ENCODE data around the gene BAIAP2.

Gene BAIAP2

DNA sequence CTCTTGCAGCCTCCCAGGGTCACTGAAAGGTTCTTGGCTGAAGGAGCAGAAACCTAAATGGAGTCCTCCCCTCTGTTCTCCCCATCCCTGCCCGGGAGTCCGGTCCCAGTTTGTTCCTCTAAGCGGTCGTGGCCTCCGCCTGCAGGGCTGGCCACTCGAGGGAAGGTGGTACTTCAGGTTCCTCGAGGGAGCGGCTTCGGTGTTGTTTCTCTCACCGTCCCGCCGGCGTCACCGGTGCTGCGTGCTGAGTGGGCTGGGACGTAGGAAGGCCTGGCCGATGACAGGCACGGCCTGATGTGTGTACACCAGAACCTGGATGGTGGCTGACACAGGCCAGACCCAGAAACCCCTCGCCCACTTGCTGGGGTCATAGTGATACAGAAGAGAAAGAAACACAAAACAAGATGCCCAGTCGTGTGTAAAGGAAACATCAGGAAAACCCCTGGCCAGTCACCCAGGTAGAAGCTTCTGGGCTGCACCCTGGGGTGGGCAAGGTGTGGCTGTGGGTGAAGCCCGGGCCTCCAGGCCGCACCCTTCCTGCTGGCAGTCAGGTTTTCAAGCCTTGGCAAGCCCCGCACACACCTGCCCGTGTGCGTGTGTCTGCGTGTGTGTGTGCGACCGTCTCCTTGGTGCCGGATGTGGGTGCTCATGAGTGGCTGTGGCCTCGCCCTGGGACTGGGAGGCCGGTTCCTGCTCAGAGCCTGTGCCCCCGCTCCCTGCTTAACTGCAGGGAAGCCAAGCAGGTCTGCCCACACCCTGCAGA lies 52.0 kb downstream of the BAIAP2 start:
- DNase-seq (ENCODE audit: low spot score): no peak

DNA sequence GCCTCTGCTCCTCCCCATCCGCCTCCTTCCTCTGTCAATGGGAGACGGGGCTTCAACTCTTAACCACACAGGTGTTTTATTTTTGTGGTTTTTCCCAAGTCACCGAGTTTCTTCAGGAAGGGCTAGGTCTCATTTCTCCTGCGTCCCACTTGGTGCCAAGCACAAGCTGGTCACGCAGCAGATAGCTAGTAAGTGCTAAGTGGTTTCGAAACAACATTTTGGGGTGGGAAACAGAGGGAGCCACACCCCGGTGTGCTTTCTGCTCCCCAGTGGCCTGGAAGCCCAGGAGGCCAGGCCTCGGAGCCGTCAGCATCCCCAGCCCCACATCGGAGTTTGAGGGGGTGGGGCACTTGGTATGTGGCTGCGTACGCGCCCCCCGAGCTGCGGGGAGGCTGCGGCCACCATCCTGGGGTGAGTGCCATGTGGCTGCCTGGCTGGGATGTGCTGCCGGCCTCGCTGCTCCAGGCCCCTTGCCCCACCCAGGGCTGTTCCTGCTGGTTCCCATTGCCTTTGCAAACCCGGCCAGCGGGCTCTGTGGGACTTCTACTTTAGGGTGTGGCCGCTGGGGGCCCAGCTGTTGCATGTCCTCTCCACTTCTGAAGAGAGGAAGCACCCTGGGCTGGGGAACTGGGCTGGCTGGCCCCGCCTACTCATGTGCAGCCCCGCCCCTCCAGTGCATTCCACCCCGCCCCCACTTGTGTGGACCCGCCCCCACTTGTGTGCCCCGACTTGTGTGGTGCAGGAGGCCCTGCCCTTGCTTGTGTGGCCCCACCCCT lies 55.6 kb downstream of the BAIAP2 start:
- DNase-seq (ENCODE audit: low spot score): peak; percentile 67

DNA sequence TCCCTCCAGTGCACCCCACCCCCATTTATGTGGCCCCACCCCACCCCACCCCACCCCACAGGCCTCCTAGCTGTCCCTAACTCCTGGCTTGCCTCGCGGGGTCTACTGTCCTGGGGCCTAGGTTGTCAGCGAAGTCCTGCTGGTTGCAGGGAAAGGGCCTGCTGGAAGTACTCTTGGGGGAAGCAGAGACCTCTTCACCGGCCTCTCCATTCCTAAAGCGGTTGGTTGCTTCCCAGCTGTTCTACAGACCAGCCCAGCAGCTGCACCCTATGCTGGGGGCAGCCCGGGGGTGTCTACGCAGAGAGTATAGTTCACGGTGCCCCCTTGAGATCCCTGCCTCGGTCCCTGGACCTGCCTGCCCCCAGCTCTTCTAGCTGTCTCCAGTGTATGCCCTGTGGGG lies 56.2 kb downstream of the BAIAP2 start:
- no peak for DNase-seq (ENCODE audit: low spot score)

DNA sequence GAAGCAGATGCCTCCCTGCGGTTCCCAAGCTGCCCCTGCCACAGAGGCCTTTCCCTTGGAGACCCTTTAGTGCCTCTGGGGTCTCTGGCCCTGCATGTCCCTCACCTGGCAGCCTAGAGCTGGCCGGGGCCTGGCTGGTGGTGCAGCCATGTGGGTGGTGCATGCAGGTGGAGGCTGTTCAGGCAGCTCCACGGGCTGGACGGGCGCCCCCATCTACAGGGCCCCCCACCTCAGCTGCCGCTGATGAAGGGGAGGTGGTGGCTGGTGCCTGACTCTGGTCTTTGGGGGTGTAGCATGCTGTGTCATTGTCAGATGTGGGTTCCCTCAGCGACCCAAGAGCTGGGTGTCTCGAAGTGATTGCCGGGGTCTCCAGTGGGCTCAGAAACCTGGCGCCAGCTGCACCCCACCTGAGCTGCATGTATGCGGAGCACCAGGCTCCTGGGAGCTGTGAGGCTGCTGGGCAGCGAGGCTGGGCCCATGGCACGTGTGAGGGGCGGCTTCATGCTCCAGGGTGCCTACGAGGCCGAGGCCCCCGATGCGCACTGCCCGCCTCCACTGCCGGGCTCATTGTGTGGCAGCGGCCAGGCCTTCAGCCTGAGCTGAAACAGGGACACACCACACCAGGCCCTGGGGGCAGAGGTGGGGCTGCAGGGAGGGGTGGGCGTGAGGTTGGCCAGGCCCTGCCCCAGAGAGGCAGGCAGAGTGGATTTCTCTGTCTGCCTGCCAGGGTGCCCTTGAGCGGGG lies 57.0 kb downstream of the BAIAP2 start:
- DNase-seq (ENCODE audit: low spot score): no peak

DNA sequence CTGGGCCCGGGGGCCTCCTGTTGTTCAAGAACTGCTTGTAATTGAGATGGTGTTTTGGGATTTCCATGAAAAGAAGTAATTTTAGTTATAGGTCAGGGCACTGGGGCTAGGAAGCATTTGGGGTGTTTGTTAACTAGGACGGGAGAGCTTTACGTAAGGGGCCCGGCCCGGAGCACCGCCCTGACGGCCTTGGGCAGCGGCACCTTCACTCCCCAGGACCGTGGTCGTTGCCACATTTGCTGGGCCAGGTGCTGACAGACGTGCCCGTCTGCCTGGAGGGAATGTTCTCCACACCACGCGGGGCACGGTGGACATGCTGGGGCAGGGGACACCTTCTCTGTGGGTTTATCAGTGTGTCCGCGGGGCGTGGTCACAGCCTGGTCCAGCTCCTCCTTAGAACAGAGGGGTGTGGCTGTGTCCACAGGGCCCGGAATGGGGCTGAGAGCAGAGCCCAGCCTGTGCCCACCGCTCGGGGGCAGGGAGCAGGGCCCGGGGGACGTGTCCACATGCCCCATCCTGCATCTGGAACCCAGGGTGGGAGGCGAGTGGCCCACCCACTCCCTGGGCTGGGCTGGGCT lies 57.7 kb downstream of the BAIAP2 start:
- DNase-seq (ENCODE audit: low spot score): no peak

DNA sequence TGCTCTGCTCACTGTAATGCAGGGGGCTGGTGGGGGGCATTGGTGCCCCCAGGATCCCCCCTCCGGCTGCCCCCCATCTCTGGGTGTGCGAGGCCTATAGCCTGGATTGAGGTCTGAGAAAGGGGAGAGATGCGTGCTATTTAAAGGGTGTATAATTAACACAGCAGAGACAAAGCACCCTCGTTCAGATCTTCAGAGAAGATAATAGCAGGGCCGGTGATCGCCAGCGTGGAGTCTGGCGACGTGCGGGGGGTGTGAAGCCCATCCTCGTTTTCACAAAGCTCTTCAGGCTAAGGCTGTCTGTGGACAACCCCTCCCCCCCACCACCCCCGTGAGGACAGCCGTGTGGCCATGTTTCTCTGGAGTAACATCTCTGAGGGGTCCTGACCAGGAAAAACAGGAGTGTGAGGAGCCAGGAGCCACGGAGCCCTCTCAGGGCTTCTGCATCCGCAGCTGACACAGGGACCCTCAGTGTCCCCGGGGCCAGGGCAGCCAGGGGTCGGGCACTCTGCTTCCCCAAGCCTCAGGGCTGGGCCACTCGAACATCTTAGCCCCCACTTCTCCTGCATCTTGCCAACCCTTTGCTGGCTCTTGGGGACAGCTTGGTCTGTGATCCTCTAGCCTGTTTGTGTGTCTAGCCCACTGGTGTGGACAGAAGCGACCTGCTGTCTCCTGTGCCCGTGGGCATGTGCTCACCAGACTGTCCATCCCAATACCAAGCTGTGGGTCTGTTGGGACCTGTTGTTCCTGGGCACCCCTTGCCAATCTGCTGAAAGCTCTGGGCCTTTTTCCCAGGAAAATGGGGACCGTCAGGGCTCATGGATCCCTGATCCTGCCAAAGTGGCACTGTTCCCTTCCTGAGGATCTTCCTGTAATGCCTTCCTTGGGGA lies 58.9 kb downstream of the BAIAP2 start:
- DNase-seq (ENCODE audit: low spot score): no peak

DNA sequence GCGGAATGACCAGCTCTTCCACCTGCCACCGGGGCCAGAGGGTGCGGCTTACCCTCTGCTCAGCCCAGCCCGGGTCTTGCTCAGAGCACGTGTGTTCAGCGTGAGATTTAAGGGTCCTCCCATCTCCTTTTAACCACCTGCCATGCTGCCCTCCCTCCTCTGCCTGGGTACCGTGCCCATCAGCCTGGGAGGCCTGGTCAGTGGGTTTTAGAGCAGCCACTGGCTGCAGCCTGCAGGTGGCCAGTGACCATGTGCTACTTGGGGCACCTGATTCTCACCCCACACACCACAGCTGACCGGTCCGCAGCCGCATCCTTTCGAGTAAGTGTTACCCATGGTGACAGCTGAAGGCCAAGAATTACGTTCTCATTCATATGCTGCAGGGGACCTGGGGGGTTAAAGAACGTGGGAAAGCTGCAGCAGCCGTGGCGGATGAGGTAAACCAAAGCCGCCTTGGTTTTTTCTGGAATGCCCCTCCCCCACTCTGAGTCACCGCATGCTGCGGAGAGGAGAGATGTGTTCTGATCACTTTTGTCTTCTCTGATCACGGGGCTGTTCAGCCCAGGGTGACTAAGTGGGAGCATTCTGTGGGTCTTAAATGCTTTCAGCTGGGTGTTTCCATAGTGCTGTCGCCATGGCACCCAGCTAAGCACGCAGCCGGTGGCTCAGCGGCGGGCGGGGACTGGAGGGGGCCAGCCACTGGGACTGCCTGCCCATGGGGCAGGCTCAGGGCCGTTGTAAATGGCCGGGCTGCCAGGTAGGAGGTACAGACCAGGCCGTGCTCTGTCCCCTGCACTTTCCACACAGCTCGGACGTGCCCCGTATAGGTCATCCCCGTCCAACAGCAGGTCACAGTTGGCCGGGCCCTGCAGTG lies 59.8 kb downstream of the BAIAP2 start:
- DNase-seq (ENCODE audit: low spot score): peak; percentile 98

DNA sequence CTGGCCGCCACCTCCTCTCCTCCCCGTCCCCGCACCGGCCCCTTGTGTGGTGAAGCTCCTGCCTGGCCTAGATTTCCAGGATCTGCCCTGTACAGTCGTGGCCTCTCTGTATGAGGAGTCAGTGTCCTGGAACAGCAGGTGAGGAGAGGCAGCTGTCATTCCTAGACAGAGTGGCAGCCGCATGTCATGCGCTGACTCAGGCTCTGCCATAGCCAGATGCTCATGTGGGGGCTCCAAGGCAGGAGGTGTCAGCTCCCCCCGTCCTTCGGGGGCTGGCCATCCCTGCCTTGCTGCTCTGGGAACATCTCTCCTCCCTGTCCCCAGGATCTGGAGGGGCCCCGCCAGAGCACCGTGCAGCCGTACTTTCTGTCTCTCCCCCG lies 60.4 kb downstream of the BAIAP2 start:
- no peak for DNase-seq (ENCODE audit: low spot score)

DNA sequence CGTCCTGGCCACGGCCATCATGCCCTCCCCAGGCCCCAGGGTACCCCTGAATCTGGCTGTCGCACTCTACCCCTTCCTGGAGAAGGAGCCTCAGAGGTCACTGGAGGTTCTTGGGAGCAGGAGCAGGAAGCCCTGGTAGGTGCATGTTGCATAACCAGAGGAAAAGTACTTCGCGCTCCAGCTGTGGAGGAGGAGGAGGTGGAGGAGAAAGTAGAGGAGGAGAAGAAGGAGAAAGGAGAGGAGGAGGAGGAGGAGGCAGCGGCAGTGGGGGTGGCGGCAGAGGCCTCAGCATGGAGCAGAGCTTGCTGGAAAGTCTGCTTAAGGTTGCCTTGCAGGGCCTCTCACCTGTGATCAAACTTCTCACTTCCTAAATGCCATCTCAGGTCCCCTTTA lies 61.8 kb downstream of the BAIAP2 start:
- no peak for DNase-seq (ENCODE audit: low spot score)

DNA sequence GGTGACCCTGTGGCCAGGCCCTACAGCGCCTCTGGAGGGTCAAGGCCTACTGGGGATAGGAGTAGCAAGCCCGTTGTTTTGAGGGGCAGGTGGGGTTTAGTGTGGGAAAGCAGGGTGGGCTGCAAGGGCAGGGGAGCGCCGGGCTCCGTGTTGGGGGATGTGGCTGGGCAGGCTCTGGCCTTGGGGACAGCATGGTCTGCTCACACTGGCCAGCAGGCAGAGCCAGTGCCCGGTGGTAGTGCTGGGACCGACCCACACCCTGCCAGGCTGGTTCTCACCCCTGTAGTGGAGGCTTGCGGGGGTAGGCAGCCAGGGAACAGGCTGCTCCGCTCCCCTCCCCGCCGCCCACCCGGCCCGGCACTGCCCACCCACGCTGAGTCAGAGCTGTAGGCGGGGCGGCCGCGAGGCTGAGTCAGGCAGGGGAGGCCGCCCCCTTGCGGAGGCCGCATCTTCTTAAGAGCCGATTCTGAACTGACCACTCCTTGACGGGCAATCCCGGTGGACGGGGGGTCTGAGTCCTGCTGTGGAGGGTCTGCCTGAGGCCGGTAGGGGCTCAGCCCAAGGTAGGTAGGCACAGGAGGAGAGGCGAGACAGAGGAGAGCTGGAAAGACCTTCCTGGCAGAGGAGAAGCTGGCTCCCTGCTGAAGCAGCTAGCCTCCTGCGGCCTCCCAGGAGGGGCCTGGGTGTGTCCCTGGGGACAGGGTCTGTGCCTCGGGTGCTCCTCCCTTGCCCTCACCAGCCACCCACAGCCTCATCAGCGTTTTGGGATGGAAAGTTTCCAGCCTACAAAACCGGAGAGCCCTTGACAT lies 62.4 kb downstream of the BAIAP2 start:
- peak; percentile 92 for DNase-seq (ENCODE audit: low spot score)

DNA sequence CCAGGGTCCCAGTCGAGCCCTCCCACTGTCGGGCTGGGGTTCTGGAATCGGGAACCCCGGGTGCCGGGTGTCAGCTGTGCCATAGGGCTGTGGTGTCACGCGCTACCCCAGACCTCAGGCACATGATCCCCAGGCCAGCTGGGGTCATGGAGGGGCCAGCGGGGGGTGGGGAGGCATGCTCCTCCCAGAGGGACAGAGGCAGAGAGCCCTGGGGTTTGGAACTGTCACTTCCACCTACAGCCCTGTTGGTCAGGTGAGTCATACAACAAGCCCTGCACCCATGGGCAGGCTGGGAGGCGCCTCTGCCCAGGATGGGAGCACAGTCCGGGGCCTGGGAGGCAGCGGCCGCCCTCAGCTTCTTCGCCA lies 63.0 kb downstream of the BAIAP2 start:
- peak; percentile 55 for DNase-seq (ENCODE audit: low spot score)

DNA sequence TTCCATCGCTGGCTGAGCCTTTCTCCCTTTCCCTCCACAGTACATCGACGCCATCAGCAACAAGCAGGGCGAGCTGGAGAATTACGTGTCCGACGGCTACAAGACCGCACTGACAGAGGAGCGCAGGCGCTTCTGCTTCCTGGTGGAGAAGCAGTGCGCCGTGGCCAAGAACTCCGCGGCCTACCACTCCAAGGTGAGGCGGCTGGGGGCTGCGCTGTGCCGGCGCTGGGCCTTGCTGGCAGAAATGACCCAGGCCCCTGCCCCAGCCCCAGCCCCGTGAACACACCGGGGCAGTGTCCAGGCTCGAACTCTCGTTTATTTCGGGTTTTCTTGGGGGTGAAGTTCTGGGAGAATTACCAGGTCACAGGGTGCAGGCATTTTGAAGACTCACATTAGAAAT lies 64.9 kb downstream of the BAIAP2 start:
- no peak for DNase-seq (ENCODE audit: low spot score)

DNA sequence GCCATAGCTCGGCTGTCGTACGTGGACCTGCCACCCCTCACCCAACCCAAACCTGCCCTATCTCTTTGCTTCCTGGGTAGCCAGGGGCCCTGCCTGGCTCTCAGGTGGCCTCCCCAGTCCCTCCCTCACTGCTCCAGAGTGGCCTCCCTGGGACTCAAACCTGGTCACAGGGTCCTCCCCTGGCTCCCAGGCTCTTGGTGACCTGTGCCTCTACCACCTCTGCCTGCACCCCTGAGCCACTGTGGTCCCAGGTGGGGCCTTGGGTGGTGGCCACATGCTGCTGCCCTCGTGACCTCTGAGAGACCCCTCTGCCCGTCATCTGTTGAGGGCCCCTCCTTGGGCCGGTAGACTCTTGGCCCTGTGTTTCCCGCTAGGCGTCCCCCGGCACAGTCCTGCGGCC lies 65.7 kb downstream of the BAIAP2 start:
- DNase-seq (ENCODE audit: low spot score): no peak

DNA sequence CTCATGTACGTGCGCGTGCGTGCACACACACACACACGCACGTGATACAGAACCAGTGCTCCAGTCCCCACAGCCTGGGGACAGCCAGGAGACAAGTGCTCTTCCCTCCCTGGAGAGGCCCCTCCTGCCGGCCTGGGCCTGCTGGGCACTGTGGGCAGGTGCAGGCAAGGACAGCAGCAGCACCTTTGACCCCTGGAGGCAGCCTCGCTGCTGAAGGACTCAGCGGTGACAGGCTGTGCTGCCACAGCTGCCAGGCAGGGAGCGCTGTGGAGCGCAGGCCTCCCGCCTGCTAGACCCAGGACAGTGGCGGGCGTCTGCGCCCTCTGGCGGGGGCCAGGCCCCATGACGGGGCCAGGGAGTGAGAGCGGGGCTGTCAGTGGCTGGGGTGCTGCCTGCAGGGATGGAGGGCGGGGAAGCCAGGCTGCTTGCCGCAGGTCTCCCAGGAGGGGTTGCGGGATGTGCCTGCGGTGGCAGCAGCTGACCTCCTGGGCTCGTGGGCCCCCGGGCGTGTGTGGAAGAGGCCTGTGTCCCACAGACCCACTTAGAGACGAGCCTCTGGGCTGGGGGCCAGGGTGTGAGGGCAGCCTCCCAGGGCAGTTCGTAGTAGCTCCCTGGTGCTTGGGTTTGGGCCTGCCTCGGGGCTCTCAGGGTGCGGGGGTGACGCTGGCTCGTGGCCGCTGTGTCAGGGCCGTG lies 66.8 kb downstream of the BAIAP2 start:
- peak; percentile 97 for DNase-seq (ENCODE audit: low spot score)

DNA sequence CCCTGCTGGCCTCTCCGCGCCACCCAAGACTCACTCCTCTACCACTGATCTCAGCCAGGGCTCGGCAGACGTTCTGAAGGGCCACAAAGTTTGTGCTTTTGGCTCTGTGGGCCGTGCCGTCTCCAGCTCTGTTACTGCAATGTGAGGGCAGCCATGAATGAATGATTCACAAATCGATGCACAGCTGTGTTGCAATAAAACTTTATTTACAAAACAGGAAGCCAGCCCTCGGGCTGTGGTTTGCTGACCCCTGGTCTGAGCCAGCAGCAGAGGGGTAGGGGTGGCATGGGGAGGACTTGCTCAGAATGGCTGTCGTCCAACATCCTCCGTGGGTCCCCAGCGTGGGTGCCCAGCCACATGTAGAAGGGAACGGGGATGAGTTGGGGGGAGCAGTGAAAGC lies 67.4 kb downstream of the BAIAP2 start:
- no peak for DNase-seq (ENCODE audit: low spot score)

DNA sequence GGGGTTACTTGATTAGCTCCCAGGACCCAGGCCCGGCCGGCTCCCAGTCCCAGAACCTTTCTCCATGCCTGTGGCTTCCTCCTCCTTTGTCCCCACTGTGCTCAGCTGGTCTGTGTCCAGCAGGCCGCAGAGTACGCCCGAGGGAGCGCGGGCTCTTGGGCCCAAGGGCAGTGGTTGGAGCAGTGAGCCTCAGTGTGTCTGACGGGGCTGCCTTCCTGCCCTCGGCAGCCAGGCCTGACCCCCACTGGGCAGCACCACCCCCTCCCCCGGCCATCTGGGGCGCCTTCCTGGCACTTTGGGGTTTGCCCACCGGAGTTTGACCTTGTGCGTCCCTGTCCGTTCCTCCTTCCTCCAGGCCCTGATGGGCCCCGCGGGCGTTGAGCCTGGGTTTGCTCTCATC lies 67.9 kb downstream of the BAIAP2 start:
- no peak for DNase-seq (ENCODE audit: low spot score)

DNA sequence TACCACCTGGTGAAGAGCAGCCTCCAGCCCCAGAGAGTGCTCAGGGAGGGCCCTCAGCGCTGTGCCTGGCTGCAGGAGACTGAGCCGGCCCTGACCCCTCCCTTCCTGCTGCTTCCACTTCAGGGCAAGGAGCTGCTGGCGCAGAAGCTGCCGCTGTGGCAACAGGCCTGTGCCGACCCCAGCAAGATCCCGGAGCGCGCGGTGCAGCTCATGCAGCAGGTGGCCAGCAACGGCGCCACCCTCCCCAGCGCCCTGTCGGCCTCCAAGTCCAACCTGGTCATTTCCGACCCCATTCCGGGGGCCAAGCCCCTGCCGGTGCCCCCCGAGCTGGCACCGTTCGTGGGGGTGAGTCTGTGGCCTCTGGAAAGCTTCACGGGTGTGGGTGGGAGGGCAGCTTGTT lies 68.4 kb downstream of the BAIAP2 start:
- no peak for DNase-seq (ENCODE audit: low spot score)

DNA sequence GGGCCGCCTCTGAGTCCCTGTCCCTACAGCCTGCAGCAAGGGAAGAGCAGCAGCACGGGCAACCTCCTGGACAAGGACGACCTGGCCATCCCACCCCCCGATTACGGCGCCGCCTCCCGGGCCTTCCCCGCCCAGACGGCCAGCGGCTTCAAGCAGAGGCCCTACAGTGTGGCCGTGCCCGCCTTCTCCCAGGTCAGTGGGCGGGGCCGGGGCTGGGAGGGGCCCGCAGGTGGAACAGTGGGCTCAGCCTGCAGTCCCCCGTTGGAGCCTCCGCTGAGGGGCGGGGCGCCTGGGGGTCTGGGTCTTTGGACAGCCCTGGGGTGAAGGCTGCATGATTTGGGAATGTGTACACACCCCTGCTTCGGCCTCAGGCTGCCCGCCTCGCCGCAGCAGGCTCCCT lies 71.8 kb downstream of the BAIAP2 start:
- no peak for DNase-seq (ENCODE audit: low spot score)

DNA sequence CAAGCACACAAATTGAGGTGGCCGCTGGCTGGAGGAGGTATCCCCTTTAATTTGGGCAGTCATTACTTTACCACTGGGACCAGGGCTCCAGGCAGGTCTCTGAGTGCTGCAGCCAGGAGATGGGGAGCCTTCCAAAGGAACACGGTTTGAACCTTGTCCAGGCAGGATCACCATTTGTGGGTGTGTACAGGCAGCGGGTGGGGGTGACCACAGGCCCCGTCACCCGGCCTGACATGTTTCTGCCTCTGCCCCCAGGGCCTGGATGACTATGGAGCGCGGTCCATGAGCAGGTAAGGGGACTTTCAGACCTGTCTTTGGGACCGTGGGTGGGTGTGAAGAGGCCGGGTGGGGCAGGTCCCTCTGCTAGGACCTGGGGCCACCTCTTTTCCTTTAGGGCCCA lies 73.3 kb downstream of the BAIAP2 start:
- no peak for DNase-seq (ENCODE audit: low spot score)

All from AG08396 (cell line).